ENCODE measurements around the gene LIMK2.
"Not testable (repeated sequence)": the region's sequence is repeated elsewhere in the genome, so short reads cannot be mapped to it uniquely, and the experiment has no call there.

LIMK2 gene

DNA sequence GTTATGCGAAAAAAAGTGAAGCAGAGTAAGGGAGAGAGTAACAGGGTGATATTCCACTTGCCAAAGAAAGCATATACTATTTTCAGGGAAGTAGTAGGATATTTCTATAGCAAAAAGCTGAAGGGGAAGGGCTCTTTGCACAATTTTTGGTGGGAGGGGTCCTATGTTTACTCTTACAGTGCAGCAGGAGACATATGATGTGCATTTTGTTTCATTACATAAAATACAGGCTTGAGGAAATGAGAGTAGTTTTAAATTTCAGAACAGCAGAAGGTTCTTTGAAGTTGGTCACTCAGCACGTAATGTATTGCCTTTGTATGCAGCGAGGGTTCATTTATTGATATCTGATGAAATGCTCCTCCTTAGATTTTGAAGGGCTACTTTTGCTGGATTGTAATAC is 83.3 kb downstream of the LIMK2 start:
- DNase-seq: no peak

DNA sequence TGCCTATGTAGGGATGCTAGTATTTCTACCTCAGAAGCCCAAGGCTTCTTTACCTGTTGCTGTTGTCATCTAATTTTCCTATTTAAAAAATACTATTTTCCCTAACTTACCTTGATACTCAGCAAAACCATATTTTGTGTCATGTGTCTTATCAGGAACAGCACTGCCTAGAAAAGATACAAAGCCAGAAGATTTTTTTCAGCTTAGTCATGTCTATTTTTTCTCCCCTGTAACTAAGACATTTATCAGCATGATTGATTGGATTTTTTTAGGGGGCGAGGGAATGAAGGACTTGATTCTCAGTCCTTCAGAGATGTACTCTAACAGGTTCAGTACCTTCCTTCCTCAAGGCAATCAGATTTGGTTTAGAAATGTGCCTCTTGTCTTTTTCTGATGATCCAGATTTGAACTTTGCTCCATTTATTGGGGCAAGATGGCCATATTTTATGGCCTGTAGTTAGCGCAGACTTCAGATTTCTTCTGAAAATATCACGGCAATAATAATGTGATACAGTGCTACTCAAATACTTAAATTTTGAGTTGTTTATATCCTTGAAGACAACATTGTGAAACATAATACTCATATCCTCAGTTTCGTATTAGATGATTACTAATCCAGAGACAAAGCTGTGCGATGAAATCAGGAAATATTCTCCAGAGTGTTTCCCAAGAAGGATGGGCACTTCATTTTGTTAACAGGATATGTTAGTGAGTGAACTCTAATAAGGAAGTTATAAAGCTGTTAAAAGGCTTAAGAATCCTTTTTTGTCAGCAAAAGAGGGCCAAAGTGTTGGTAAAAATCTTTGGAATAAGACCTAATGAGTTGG is 83.9 kb downstream of the LIMK2 start:
- no peak for DNase-seq

DNA sequence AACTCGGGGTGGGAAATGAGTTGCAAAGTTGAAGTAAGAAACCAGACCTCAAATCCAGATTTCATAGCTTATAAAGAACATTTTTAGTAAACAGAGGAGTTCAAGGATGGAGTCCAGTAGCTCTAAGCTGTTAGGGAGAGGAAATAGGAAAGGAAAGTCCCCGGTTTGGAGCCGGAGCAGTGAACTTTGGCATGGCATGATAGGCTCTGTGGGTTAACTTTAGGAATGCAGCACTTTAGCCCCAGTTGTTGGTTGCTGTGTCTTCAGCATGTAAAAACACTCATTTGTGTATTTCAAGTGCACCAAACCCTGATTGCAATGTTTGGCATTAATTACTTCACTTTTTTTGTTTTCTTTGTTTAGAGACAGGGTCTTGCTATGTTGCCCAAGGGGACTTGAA is 88.8 kb downstream of the LIMK2 start:
- DNase-seq: no peak

DNA sequence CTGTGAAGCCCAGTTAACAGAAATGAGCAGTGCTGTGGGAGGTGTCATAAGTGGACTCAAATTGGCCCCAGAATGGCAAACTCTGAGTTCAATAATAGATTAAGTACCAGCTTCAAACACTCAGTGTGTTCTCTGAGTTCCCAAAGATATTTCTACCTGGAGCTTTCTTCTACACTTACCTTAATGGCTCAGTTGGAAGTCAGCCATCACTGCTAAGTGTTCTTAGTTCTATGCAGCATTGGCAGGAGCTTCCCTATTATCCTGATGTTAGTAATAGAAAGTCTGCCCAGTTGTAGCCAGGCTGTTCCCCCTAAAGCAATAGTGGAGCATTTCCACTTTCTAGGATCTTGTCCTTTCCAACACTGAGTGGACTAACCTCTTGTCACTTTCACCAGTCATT is 89.9 kb downstream of the LIMK2 start:
- no peak for DNase-seq

DNA sequence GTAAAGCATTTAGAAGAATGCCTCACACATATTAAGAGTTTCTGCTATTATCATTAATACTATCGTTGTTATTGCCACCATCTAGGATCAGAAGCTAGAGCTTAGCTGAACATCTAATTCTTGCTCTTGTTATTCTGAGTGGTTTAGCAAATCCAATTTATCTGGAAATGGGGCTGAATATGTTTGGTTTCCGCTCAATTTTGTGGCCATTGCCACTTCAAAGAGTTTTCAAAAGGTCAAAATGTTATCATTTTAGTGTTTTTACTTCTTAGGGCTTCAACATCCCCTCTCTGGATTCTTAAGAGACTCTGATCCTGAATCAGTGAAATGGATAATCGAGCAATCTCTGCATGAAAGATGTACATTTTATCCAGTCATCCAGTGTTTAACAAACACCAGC is 90.4 kb downstream of the LIMK2 start:
- no peak for DNase-seq

DNA sequence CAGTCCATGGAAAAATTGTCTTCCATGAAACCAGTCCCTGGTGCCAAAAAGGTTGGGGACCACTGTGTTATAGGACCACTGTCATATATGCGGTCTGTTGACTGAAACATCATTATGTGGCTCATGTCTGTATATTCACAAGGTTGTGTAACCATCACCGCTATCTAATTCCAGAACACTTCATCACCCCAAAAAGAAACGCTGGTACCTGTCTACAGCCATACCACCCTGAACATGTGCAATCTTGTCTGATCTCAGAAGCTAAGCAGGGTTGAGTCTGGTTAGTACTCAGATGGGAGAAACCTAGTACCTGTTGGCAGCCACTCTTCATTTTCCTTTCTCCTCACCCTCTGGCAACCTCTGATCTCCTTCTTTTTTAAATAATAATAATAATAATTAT is 93.1 kb downstream of the LIMK2 start:
- DNase-seq: no peak

DNA sequence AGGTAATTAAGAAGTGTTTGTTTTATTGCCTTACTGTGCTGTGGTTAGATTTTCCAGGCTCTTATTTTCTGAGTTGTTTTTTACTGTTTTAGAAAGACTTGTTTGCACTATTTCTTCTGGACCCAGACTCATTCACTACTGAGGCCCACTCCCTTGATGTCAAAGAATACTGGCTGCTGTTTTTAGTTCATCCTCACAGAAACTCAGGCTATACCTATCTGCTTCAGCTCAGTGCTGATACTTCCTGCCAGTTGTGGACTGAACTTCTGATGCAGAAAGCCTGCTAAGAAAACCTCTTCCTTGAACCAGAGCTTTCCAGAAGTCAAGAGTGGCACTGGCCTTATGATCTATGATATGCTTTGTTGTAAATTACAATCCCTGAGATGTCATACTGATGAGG is 96.1 kb downstream of the LIMK2 start:
- no peak for DNase-seq

DNA sequence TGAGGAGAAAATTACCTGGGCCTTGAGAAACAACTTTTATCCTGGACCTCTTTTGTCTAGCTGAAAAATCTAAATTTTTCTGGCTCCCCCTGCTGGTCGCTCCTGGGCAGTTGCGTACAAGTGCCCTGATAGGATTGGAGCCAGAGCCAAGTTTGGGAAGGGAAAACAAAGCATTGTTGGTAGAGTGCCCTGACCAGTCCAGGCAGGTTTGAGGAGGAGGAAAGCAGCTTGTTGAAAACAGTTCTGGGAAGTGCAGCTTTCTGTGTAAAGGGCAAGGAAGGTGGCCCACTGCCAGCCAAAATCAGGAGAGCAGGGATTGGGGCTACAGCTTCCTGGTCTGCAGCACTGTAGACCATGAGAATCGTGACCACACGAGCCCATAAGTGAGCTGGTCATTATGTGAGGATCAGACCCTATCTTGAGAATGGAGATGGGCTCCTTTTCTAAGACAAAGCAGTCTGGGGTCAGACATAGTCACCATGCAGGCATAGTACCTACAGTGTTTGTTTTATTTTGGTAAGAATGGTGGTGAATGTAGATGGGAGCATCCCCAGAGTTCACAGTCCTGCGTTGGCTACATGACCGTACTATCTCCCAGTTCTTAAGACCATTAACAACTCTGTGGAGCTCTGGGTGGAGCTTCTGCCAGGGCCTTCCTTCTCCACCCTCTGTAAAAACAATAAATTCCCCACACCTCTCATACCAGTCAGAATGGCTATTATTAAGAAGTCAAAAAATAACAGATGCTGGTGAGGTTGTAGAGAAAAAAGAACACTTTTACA is 101.5 kb downstream of the LIMK2 start:
- DNase-seq: peak; percentile 56 to 67

DNA sequence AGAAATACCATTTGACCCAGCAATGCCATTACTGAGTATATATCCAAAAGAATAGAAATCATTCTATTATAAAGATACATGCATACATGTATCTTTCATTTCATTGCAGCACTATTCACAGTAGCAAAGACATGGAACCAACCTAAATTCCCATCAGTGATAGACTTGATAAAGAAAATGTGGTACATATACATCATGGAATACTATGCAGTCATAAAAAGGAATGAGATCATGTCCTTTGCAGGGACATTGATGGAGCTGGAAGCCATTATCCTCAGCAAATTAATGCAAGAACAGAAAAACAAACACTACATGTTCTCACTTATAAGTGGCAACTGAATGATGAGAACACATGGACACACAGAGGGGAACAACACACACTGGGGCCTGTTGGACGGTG is 102.1 kb downstream of the LIMK2 start:
- not testable (repeated sequence) for DNase-seq

DNA sequence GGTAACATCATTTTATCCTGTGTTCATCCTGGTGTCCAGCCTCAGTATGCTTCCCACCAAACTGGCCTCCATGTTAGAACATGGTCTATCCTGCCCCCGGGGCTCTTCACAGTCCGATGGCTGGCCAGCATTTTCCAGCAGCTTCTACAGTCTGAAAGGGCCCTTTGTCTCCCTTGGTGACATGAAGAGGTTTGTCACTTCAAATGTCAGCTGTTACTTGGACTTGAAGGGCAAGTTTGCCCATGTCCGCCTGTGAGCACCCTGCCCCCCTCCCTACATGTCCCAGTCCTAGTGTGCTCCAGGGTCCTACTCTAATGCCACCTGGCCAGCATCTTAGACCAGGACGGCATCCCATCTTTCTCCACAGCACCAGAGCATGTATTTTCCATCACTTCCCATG is 109.3 kb downstream of the LIMK2 start:
- no peak for DNase-seq

DNA sequence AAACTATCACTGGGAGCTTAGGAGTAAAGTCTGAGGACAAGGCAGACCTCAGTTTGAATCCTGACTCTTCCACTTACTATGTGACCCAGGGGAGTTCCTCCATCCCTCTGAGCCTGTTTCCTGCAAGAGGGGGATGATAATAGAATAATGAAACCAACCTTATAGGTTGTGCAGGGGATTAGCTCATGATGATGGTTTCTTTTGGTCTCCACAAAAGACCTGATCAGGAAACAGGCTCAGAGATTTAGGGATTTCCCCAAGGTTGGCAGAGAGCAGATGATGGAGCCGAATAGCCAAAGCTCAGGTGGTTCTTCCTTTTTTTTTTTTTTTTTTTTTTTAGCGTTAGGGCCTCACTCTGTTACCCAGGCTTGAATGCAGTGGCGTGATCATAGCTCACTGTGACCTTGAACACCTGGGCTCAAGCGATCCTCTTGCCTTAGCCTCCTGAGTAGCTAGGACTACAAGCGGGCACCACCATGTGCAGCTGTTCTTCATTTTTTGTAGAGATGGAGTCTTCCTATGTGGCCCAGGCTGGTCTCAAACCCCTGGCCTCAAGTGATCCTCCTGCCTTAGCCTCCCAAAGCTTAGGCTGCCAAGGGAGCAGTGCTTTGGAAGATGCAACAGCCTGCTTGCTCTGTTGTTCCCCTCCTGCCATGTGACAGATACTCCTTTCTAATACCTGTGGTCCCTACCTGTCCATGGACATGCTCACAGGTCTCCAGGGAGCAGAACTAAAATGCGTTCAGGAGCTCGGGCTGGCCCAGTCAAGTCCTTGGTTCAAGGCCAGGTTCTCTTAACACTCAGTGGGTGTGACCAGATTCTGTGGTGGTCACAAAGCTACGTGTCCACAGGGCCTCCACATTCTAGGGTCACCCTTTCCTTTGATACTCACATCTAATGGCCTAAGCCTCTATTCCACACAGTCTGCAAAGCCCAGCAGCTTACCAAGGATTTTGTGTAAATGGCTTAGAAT is 111.8 kb downstream of the LIMK2 start:
- no peak for DNase-seq

DNA sequence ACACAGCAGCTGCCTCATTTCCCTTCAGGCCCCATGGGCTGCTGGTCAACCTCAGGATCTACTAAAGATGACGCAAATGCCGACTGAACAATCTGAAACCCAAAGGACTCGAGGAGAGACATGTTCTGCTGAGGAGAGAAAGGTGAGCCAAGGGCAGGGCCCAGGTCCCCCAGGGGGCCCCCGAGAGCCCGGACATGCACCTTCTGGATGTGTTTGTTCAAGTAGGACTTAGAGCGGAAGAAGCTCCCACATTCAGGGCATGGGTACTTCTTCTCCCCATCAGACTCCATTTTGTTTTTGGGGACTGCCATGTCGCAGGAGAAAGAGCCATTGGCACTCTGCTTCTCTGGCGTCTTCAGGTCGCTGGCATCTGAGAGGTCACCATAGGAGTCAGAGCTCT is 114.8 kb downstream of the LIMK2 start:
- DNase-seq: no peak

DNA sequence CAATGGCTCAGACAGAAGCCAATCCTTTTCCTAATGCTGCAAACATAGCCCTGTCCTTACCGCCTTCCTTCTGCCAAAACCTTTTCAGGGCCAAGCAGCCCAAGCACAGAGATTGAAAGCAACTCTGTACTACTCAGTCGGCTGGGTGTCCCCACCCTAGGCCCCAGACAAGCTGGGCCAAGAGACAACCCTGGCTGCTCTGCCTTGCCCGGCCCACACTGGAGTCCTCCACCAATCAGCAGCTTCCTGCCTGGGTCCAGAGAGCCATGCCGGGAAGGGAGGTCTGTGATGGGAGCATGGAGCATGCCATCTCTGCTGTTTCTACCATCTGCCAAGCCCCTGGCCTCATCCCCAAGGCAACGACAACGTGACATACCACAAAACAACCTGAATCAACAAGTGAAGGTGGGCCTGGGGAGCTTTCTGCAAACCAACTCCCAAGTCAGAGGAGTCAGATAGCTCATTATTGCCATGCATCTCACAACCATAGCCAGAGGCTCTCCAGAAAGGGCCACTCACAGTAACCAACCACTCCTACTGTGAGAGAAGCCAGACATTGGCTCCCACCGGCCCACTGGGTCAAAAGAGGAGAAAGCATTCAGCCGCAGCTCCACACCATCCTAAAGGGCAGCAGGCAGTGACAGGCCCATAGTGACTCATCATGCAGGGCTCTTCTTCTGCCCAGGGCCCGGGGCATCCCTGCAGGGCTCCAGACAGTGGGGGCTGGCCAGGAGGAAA is 115.9 kb downstream of the LIMK2 start:
- DNase-seq: no peak

DNA sequence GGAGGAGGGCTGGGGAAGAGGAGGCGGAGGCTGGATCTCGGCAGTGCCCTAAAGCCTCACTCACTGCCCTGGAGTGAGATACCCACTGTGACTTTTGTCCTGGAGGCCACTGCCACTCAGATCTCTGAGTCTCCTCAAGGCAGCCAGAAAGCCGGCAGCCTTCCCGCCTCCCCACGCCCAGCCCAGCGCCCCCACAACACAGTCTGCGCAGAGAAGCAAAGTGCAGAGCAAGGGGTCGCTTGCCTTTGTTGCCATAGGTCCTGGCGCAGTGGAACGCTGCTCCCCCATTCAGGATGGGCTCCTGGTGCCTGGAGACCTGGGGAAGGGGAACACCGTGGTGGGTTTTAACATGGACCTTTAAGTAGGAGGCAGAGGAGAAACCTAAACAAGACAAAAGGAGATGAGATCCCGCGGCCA is 116.5 kb downstream of the LIMK2 start:
- DNase-seq: no peak

DNA sequence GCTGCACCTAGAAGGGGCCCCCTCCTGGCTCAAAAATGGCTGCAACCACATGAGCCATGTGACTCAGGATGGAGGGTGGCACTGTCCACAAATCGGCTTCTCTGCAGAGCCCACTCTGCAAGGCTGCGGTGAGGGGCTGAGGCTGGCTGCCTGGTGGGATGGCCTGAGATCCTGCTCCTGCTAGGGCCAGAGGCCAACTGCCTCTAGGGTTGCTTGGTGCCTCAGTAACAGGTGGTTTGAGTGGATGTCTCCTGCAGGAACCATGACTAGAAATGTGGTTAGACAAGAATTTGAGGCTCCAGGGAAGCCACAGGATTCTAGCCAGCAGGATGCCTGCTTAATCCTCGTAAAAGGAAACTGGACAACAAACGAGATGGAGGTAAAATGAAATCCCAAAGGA is 116.9 kb downstream of the LIMK2 start:
- no peak for DNase-seq
